Kidney (tissue), 14 donors: ENCODE data around the gene MATN1. TPM values are rescaled to one million over a fixed set of nuclear protein-coding genes. Genes with fewer than 3 reads are reported as not detected.
A peak's percentile ranks its signal among the peaks of the same experiment; 100 is the strongest.

Source experiments
- DNase-seq, 5 donors: peaks; one replicate each; pipeline ENCODE4 v3.0.0-alpha.2; 2013 to 2020
- FAIRE-seq: peaks from 2 replicates; lab custom pipeline; 2012; peaks lifted over from hg19 to GRCh38; lab: Jason Lieb, UNC
- H3K27ac ChIP-seq, 2 donors: one replicate each; pipeline ENCODE4 v1.7.0; 2013; ENCODE audit warnings: low read depth in 2 of 2, low read length in 2 of 2, inconsistent platforms in 1 of 2
- H3K27me3 ChIP-seq: one replicate; pipeline ENCODE4 v1.7.1; 2013; ENCODE audit warnings: low read length, inconsistent platforms; ENCODE audit not compliant: control insufficient read depth, insufficient read depth
- H3K36me3 ChIP-seq, 3 donors: one replicate each; pipeline versions ENCODE4 v1.7.0 to v1.7.1; 2013; ENCODE audit warnings: low read length in 3 of 3, control low read depth in 1 of 3, inconsistent platforms in 1 of 3; ENCODE audit not compliant: insufficient read depth in 3 of 3, control insufficient read depth in 2 of 3
- H3K4me1 ChIP-seq, 3 donors: one replicate each; pipeline versions ENCODE4 v1.7.0 to v1.7.1; 2013; ENCODE audit warnings: low read length in 3 of 3, inconsistent platforms in 1 of 3, low read depth in 1 of 3; ENCODE audit not compliant: control insufficient read depth in 2 of 3, insufficient read depth in 2 of 3
- H3K4me3 ChIP-seq, 3 donors: one replicate each; pipeline versions ENCODE4 v1.7.0 to v1.8.1; 2013; ENCODE audit warnings: low read length in 3 of 3, control low read depth in 1 of 3, inconsistent platforms in 1 of 3
- H3K9ac ChIP-seq, 3 donors: one replicate each; pipeline versions ENCODE4 v1.7.0 to v1.7.1; 2013; ENCODE audit warnings: low read length in 3 of 3, control low read depth in 1 of 3, inconsistent platforms in 1 of 3
- H3K9me3 ChIP-seq, 3 donors: one replicate each; pipeline versions ENCODE4 v1.7.0 to v1.7.1; 2013; ENCODE audit warnings: low read length in 3 of 3, control low read depth in 1 of 3, inconsistent platforms in 1 of 3; ENCODE audit not compliant: control insufficient read depth in 2 of 3, insufficient read depth in 1 of 3
- CTCF ChIP-seq: IDR thresholded peaks from 3 replicates; pipeline ENCODE4 v1.5.1; 2012; ENCODE audit warnings: mild to moderate bottlenecking, moderate library complexity, borderline replicate concordance; ENCODE audit not compliant: insufficient read depth; ENCODE audit errors: extremely low read depth
- intact Hi-C: fragments of 100-400 bp; cut with DNase I; formaldehyde crosslinking; loops from one replicate; pipeline ENCODE4 v1.11.1; 2022
- polyA plus RNA-seq: library from polyadenylated mRNA; stranded (reverse); fragments of 350-450 nt; fragmentation: Illumina TruSeq; extraction: RNeasy Lipid Tissue Mini Kit (QIAGEN cat#74804); gene quantifications from one replicate; pipeline ENCODE4 v1.2.3, GENCODE V29; 2014; ENCODE audit warnings: low read depth, low replicate concordance; ENCODE audit not compliant: insufficient read depth
- total RNA-seq: library from RNA; stranded (reverse); fragmentation: NEBNext Ultra II Directional; extraction: Animal tissue kit (Norgen Biotek cat#: 25700); gene quantifications from one replicate; pipeline ENCODE4 v1.2.1, GENCODE V29; 2021
- donor health status: control.
- donor health status: control.
- donor health status: control.
- donor health status: control.
- donor health status: control.
- donor health status: DM: yes; HTN: yes; CAD: no.
- donor health status: Normal renal cell carcinoma (clear cell type).

MATN1 gene
- total and polyA plus RNA-seq, 2 donors from 2014 or later = 0.13 TPM; not detected in 1

GRCh38 chr1:30720271-30721223 is 2.8 kb downstream of the MATN1 start:
- DNase-seq (peak in 1 of 5 donors; percentile 66), FAIRE-seq (no peak)
- Histone ChIP-seq H3K4me1 (peaks cover 0 to 9% (median 8%) of the 10 kb centered on the region in 3 donors), H3K9me3 (peaks cover 0 to 3% (median 0%) of the 10 kb centered on the region in 3 donors), H3K27me3 (no peaks in the 10 kb centered on the region), H3K4me3 (no peak overlapping the region), H3K9ac (no peak overlapping the region), H3K27ac (no peak overlapping the region), H3K36me3 (no peaks in the 10 kb centered on the region)
- intact Hi-C loops = loop anchor here (5.0 kb wide), 1 partner anchor 57 kb away; no protein-coding TSS in a partner anchor
- TF ChIP-seq CTCF = no peak

- TF ChIP-seq CTCF = no peak
- Histone ChIP-seq H3K4me1 (peaks cover 0 to 9% (median 8%) of the 10 kb centered on the region in 3 donors), H3K4me3 (peak overlapping the region in 1 of 3 donors; percentile 71), H3K9me3 (peaks cover 0 to 5% (median 0%) of the 10 kb centered on the region in 3 donors), H3K36me3 (no peaks in the 10 kb centered on the region), H3K27ac (peak overlapping the region in 1 of 2 donors; percentile 99), H3K27me3 (no peaks in the 10 kb centered on the region), H3K9ac (peak overlapping the region in 2 of 3 donors; percentile 30 to 84)
- DNase-seq = peak in 1 of 5 donors; percentile 71
- FAIRE-seq = no peak
- intact Hi-C loops = loop anchor here (5.0 kb wide), 1 partner anchor 58 kb away; no protein-coding TSS in a partner anchor
These were observed 3.7 kb downstream of the MATN1 start for GRCh38 chr1:30719406-30720270.

GRCh38 chr1:30718636-30719405 is 4.6 kb downstream of the MATN1 start:
- peak overlapping the region; percentile 95 to 99 for H3K27ac ChIP-seq
- H3K4me3 ChIP-seq = peak overlapping the region; percentile 3 to 71 (median 58)
- peak overlapping the region; percentile 18 to 84 (median 70) for H3K9ac ChIP-seq
- intact Hi-C loops = no loop called here
- TF ChIP-seq CTCF = peak; percentile 98
- H3K36me3 ChIP-seq = no peaks in the 10 kb centered on the region
- peaks cover 0 to 9% (median 8%) of the 10 kb centered on the region in 3 donors for H3K4me1 ChIP-seq
- DNase-seq (peak; percentile 90 to 100 (median 97)), FAIRE-seq (no peak)
- H3K9me3 ChIP-seq = peaks cover 0 to 5% (median 0%) of the 10 kb centered on the region in 3 donors
- H3K27me3 ChIP-seq = no peaks in the 10 kb centered on the region
